K562 treated with DMSO at 1 percent for 4 hours (cell line): ENCODE results near the gene MMP10. TPM values are rescaled to one million over a fixed set of nuclear protein-coding genes. Genes with fewer than 3 reads are reported as not detected.

Experiments used
- total RNA-seq: library from RNA; unstranded; fragments of 300-600 nt; gene quantifications from 2 replicates; pipeline ENCODE4 v1.2.3, GENCODE V29; 2022; ENCODE audit not compliant: insufficient read depth

MMP10 gene
- not detected in 2 replicates for total RNA-seq

GRCh38 chr11:102780491-102780918 is at the start of gene MMP10:
Gene MMP10, minus strand, starts transcription at chr11:102780628. Its CDS starts 37 bp downstream, at chr11:102780591.

GRCh38 chr11:102798012-102798746 is 17.8 kb upstream of the MMP10 start, which contains the start of gene MMP1:
Gene MMP1, minus strand, starts transcription at chr11:102798160. Its CDS starts 68 bp downstream, at chr11:102798092.

GRCh38 chr11:102724904-102725500 is 55.4 kb downstream of the MMP10 start, which contains the start of gene MMP8:
Gene MMP8, minus strand, starts transcription at chr11:102724954. Its CDS starts 99 bp downstream, at chr11:102724855.

Other genes starting within 250 kb of the MMP10 start
- not detected in 2 replicates for gene MMP7, start 249.9 kb downstream of the MMP10 start, total RNA-seq
- not detected in 2 replicates for gene MMP20, start 155.3 kb downstream of the MMP10 start, total RNA-seq
- not detected in 2 replicates for gene MMP27, start 74.9 kb downstream of the MMP10 start, total RNA-seq
- gene MMP8, start 55.7 kb downstream of the MMP10 start, total RNA-seq: not detected in 2 replicates
- not detected in 2 replicates for gene MMP1, start 17.5 kb upstream of the MMP10 start, total RNA-seq
- gene MMP3, start 63.0 kb upstream of the MMP10 start, total RNA-seq: not detected in 2 replicates
- gene MMP12, start 94.4 kb upstream of the MMP10 start, total RNA-seq: not detected in 2 replicates
- not detected in 2 replicates for gene MMP13, start 175.1 kb upstream of the MMP10 start, total RNA-seq